SH-SY5Y (cell line): ENCODE data around the gene BICDL2.

Experiments
- GATA2 ChIP-seq: IDR thresholded peaks from 2 replicates; pipeline ENCODE4 v1.6.1; 2011; ENCODE audit warnings: mild to moderate bottlenecking, low read depth, low read length
- GATA3 ChIP-seq: IDR thresholded peaks from 2 replicates; pipeline ENCODE4 v1.6.1; 2011; ENCODE audit warnings: low read depth, mild to moderate bottlenecking, low read length, moderate library complexity

DNA sequence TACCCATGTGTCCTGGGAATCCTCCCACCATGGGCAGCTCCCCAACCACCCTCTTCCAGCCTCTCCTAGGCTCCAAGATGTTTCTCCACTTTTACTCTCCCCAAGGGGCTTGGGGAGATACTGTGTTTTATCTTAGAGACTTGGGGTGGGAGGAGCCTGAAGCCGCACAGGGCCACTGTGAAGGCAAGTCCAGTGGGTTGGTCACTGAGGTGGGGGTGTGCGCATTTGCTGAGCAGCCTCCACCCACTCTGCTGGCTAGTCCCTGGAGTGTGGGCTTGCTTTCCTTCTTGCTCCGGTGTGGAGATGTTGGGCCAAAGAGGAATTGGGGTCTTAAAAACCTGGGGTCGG is 28.1 kb downstream of the BICDL2 start:
- TF ChIP-seq GATA2 = no peak
- no peak for TF ChIP-seq GATA3
